Stomach (tissue), 9 donors: Measurements from ENCODE around the gene EDN1. TPM values are rescaled to one million over a fixed set of nuclear protein-coding genes. Genes with fewer than 3 reads are reported as not detected.
A peak's percentile ranks its signal among the peaks of the same experiment; 100 is the strongest.

ENCODE experiments used
- DNase-seq, 2 donors: peaks; one replicate each; pipeline versions ENCODE4 v3.0.0 to v3.0.0-alpha.2; 2013 to 2019
- H3K27ac ChIP-seq, 5 donors: fragments of 200-600 bp in 4 of 5; sonication (generic) in 4 of 5; one replicate each; pipeline ENCODE4 v1.5.1; 2013 to 2019; ENCODE audit warnings: mild to moderate bottlenecking in 1 of 5, moderate library complexity in 1 of 5
- H3K27me3 ChIP-seq, 3 donors: fragments of 200-600 bp; sonication (generic); one replicate each; pipeline ENCODE4 v1.5.1; 2017 to 2019; ENCODE audit warnings: mixed run types in 1 of 3
- H3K36me3 ChIP-seq, 4 donors: fragments of 200-600 bp; sonication (generic); 1 replicate in 3 of 4; 2 replicates in 1 of 4; pipeline ENCODE4 v1.5.1; 2016 to 2019
- H3K4me1 ChIP-seq, 4 donors: fragments of 200-600 bp; sonication (generic); one replicate each; pipeline ENCODE4 v1.5.1; 2016 to 2019
- H3K4me3 ChIP-seq, 4 donors: fragments of 200-600 bp; sonication (generic) in 3 of 4; one replicate each; pipeline ENCODE4 v1.5.1; 2016 to 2019; ENCODE audit warnings: mild to moderate bottlenecking in 1 of 4
- H3K9me3 ChIP-seq, 4 donors: fragments of 200-600 bp; sonication (generic); one replicate each; pipeline ENCODE4 v1.5.1; 2016 to 2019
- EP300 ChIP-seq: sonication (generic); formaldehyde crosslinking; IDR thresholded peaks from one replicate; pipeline ENCODE4 v1.6.1; 2017; ENCODE audit warnings: antibody characterized with exemption
- POLR2A ChIP-seq, 4 donors: fragments of 450-650 bp; IDR thresholded peaks; one replicate each; pipeline ENCODE4 v1.6.1; 2016; ENCODE audit warnings: antibody characterized with exemption in 4 of 4, control low read depth in 2 of 4, mild to moderate bottlenecking in 1 of 4, moderate library complexity in 1 of 4
- POLR2AphosphoS5 ChIP-seq, 3 donors: sonication (generic); formaldehyde crosslinking; IDR thresholded peaks; one replicate each; pipeline ENCODE4 v1.6.1; 2016; ENCODE audit warnings: antibody characterized with exemption in 3 of 3
- WGBS, 5 donors: extraction: QIAGEN DNeasy Blood & Tissue Kit in 3 of 5; methylation state at CpG; one replicate each; pipeline versions ENCODE4 v1.1.5 to v1.1.7; 2013 to 2018; 5-methylcytosine and 5-hydroxymethylcytosine counted together
- intact Hi-C: fragments of 100-400 bp; cut with DNase I; formaldehyde crosslinking; loops from one replicate; pipeline ENCODE4 v1.15.1; 2023; ENCODE audit warnings: low total_unique reads
- polyA plus RNA-seq, 3 donors: library from polyadenylated mRNA; stranded (reverse); fragments of 200-250 nt; gene quantifications; one replicate each; pipeline ENCODE4 v1.2.3, GENCODE V29; 2013
- total RNA-seq, 5 donors: library from RNA; depleted of rRNA; stranded (reverse); fragments of >200 nt; gene quantifications; one replicate each; pipeline versions ENCODE4 v1.1.0 to v1.2.3, GENCODE V29; 2014 to 2016
- TF ChIP-seq, protein P1 (sequence below), 7 experiments: fragments of 450-650 bp in 4 of 7; fragments of 200-600 bp in 3 of 7; sonication (generic) in 3 of 7; IDR thresholded peaks; one replicate each; pipeline ENCODE4 v1.5.1; 2016 to 2019; ENCODE audit warnings: antibody characterized with exemption in 7 of 7, control low read depth in 2 of 7, mild to moderate bottlenecking in 1 of 7
- donor health status: healthy with polysubstance abuse.
- donor health status: Bipolar disorder and iron deficiency.
- donor health status: healthy.

Gene EDN1
- total and polyA plus RNA-seq, 8 donors, result 0.58 to 95.1 (median 12.6) TPM

DNA sequence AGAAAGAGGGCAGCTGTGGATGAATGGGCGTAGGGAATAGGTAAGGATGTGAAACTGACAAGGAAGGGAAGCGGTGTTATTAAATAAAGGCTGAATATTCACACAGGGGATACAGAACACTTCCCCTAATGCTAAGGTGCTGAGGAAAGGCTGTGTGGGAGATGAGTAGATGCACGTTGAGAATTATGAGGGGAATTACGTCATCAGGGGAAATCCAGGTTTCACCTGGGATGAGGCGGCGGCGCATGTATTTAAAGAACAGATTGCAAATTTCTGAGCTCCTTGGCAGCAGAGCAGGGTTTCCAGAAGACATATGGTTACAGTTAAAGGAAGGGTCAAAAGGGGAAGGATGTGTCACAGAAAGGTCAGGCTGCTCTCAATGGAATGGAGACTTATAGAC lies 28.7 kb upstream of the EDN1 start:
- intact Hi-C loops, result no loop called here
- DNase-seq, result no peak
- 73 to 87% (median 83%) methylated on average over 7 of the region's 7 CpGs for WGBS, 5 donors
- no peak overlapping the region for H3K27ac ChIP-seq
- no peak overlapping the region for H3K4me3 ChIP-seq
- H3K9me3 ChIP-seq, result no peaks in the 10 kb centered on the region
- no peaks in the 10 kb centered on the region for H3K36me3 ChIP-seq
- TF ChIP-seq POLR2AphosphoS5 (IDR thresholded peaks at IDR 0.05), result no peak
- no peak for TF ChIP-seq POLR2A (IDR thresholded peaks at IDR 0.05)
- TF ChIP-seq, protein P1, sequence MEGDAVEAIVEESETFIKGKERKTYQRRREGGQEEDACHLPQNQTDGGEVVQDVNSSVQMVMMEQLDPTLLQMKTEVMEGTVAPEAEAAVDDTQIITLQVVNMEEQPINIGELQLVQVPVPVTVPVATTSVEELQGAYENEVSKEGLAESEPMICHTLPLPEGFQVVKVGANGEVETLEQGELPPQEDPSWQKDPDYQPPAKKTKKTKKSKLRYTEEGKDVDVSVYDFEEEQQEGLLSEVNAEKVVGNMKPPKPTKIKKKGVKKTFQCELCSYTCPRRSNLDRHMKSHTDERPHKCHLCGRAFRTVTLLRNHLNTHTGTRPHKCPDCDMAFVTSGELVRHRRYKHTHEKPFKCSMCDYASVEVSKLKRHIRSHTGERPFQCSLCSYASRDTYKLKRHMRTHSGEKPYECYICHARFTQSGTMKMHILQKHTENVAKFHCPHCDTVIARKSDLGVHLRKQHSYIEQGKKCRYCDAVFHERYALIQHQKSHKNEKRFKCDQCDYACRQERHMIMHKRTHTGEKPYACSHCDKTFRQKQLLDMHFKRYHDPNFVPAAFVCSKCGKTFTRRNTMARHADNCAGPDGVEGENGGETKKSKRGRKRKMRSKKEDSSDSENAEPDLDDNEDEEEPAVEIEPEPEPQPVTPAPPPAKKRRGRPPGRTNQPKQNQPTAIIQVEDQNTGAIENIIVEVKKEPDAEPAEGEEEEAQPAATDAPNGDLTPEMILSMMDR (IDR thresholded peaks at IDR 0.05), result no peak
- no peak for TF ChIP-seq EP300
- H3K27me3 ChIP-seq, result no peaks in the 10 kb centered on the region
- no peaks in the 10 kb centered on the region for H3K4me1 ChIP-seq

DNA sequence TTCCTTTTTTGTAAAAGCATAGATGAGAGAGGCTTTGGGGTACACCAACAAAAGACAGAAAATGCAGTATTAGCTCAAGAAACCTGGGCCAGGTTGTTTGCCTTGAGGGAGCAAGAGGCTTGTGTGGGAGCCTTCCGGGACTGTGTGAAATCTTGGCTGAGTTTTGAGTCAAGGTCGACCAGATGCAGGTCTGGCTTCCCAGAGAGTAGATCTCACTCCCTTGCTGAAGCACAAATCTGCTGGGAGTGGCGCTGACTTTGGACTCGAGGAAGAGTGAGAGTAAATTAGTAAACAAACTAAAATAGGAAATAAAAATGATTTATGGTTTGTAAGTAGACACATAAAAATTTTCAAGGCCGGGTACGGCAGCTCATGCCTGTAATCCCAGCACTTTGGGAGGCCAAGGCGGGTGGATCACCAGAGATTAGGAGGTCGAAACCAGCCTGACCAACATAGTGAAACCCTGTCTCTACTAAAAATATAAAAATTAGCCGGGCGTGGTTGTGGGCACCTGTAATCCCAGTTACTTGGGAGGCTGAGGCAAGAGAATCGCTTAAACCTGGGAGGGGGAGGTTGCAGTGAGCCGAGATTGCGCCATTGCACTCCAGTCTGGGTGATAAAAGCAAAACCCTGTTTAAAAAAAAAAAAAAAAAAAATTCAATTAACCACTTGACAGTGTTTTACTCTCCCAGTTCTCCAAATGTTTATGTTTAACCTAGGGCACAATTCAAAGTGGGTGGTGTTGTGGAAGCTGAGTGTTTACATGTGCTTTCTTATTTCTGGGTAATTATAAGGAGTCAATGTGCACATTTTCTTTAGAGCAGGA lies 27.7 kb upstream of the EDN1 start:
- Histone ChIP-seq H3K9me3 (no peaks in the 10 kb centered on the region), H3K4me1 (no peaks in the 10 kb centered on the region), H3K27ac (no peak overlapping the region), H3K36me3 (no peaks in the 10 kb centered on the region), H3K4me3 (no peak overlapping the region), H3K27me3 (no peaks in the 10 kb centered on the region)
- WGBS, 5 donors, result 75 to 88% (median 85%) methylated on average over 13 of the region's 13 CpGs
- intact Hi-C loops, result no loop called here
- peak in 1 of 2 donors; percentile 38 for DNase-seq
- no peak for TF ChIP-seq POLR2A (IDR thresholded peaks at IDR 0.05)
- TF ChIP-seq, protein P1 (IDR thresholded peaks at IDR 0.05), result no peak
- TF ChIP-seq POLR2AphosphoS5 (IDR thresholded peaks at IDR 0.05), result no peak
- TF ChIP-seq EP300, result no peak

DNA sequence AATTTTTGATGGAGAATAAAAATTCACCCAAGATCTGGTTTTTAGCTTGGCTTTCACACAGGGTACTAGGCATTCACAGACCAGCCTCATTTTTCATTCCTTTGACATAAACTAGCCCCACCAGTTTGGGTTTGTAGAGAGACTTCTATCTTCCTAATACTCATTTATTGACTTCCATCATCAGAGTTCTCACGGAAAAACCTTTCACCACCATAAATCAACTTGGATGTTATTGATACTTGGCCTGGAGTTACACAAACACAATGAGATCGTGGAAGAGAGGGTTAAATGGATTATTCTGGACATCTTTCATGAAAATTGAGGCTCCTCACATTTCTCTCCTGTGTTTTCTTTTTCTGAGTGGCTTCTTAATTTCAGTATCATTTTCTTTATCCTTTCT lies 26.8 kb upstream of the EDN1 start:
- 43 to 52% (median 50%) methylated on average over 2 of the region's 2 CpGs for WGBS, 5 donors
- Histone ChIP-seq H3K9me3 (no peaks in the 10 kb centered on the region), H3K27me3 (no peaks in the 10 kb centered on the region), H3K4me3 (no peak overlapping the region), H3K4me1 (no peaks in the 10 kb centered on the region), H3K27ac (no peak overlapping the region), H3K36me3 (no peaks in the 10 kb centered on the region)
- TF ChIP-seq EP300 (no peak), POLR2AphosphoS5 (IDR thresholded peaks at IDR 0.05) (no peak), POLR2A (IDR thresholded peaks at IDR 0.05) (no peak)
- TF ChIP-seq, protein P1 (IDR thresholded peaks at IDR 0.05), result no peak
- intact Hi-C loops, result no loop called here
- DNase-seq, result no peak

DNA sequence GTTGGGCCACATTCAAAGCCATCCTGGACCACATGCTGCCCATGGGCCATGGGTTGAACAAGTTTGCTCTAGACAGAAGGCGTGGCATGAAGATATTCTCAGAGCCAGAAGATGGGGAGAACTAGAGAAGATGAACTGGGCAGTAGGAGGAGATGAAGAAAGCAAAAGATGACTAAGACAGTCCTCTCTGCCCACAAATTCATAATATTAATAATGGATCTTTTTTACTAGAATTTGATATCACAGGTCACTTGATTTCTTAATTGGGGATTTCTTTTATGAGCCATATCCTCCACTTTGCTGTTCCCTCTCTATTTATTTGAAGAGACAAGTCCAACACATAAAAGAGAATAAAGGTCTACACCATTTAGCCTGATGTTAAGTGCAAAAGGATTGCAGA lies 25.5 kb upstream of the EDN1 start:
- Histone ChIP-seq H3K4me1 (no peaks in the 10 kb centered on the region), H3K27ac (no peak overlapping the region), H3K27me3 (no peaks in the 10 kb centered on the region), H3K4me3 (no peak overlapping the region), H3K36me3 (no peaks in the 10 kb centered on the region), H3K9me3 (no peaks in the 10 kb centered on the region)
- 86 to 96% (median 90%) methylated on average over 1 of the region's 1 CpG for WGBS, 5 donors
- DNase-seq, result no peak
- TF ChIP-seq, protein P1 (IDR thresholded peaks at IDR 0.05), result no peak
- TF ChIP-seq EP300 (no peak), POLR2A (IDR thresholded peaks at IDR 0.05) (no peak), POLR2AphosphoS5 (IDR thresholded peaks at IDR 0.05) (no peak)
- intact Hi-C loops, result no loop called here
